Fibroblast of villous mesenchyme (primary cell): ENCODE results near the gene PDGFA. TPM values are rescaled to one million over a fixed set of nuclear protein-coding genes. Genes with fewer than 3 reads are reported as not detected.
A peak's percentile ranks its signal among the peaks of the same experiment; 100 is the strongest.

ENCODE experiments used
- DNase-seq: peaks from one replicate; pipeline ENCODE4 v3.0.0-alpha.2; 2010; ENCODE audit warnings: low read depth
- H3K4me3 ChIP-seq: 2 replicates; pipeline ENCODE4 v1.5.1; 2011; ENCODE audit warnings: low read depth, mild to moderate bottlenecking, low read length
- CTCF ChIP-seq: IDR thresholded peaks from 2 replicates; pipeline ENCODE4 v1.5.1; 2012; ENCODE audit warnings: low read depth, mild to moderate bottlenecking, low read length; ENCODE audit not compliant: insufficient read depth
- total RNA-seq: library from RNA; depleted of rRNA; stranded (reverse); fragments of >200 nt; gene quantifications from 2 replicates; pipeline ENCODE4 v1.2.3, GENCODE V29; 2012

The PDGFA gene
- total RNA-seq, 1 donor: 43.2 TPM

- DNase-seq: peak; percentile 89
- no peak for TF ChIP-seq CTCF
- no peak overlapping the region for H3K4me3 ChIP-seq
Measured at GRCh38 chr7:539731-540411, 20.2 kb upstream of the PDGFA start.

- no peak overlapping the region for H3K4me3 ChIP-seq
- TF ChIP-seq CTCF: no peak
- no peak for DNase-seq
Measured at GRCh38 chr7:538764-539685, 19.4 kb upstream of the PDGFA start.

- peak; percentile 93 for DNase-seq
- H3K4me3 ChIP-seq: no peak overlapping the region
- TF ChIP-seq CTCF: no peak
Measured at GRCh38 chr7:537911-538634, 18.4 kb upstream of the PDGFA start.

- H3K4me3 ChIP-seq: no peak overlapping the region
- TF ChIP-seq CTCF: no peak
- DNase-seq: no peak
Measured at GRCh38 chr7:536231-536630, 16.6 kb upstream of the PDGFA start.

GRCh38 chr7:534959-535358 is 15.3 kb upstream of the PDGFA start:
- H3K4me3 ChIP-seq: no peak overlapping the region
- no peak for DNase-seq
- TF ChIP-seq CTCF: no peak

- DNase-seq: no peak
- no peak overlapping the region for H3K4me3 ChIP-seq
- no peak for TF ChIP-seq CTCF
Measured at GRCh38 chr7:534075-534474, 14.4 kb upstream of the PDGFA start.
